Loucy (cell line): ENCODE measurements around the gene OTUD5.

ENCODE experiments used
- EZH2phosphoT487 ChIP-seq: fragments of 200-600 bp; IDR thresholded peaks from 2 replicates; pipeline ENCODE4 v1.6.1; 2018; ENCODE audit warnings: antibody characterized with exemption, mild to moderate bottlenecking, moderate library complexity, borderline replicate concordance
- TF ChIP-seq, protein P1 (sequence below): fragments of 200-600 bp; sonication (generic); conservative IDR thresholded peaks from 2 replicates; pipeline ENCODE4 v1.5.1; 2014; ENCODE audit warnings: mild to moderate bottlenecking, antibody characterized with exemption, low read length

GRCh38 chrX:48997455-48997854 is 40.0 kb upstream of the OTUD5 start:
- TF ChIP-seq, protein P1, sequence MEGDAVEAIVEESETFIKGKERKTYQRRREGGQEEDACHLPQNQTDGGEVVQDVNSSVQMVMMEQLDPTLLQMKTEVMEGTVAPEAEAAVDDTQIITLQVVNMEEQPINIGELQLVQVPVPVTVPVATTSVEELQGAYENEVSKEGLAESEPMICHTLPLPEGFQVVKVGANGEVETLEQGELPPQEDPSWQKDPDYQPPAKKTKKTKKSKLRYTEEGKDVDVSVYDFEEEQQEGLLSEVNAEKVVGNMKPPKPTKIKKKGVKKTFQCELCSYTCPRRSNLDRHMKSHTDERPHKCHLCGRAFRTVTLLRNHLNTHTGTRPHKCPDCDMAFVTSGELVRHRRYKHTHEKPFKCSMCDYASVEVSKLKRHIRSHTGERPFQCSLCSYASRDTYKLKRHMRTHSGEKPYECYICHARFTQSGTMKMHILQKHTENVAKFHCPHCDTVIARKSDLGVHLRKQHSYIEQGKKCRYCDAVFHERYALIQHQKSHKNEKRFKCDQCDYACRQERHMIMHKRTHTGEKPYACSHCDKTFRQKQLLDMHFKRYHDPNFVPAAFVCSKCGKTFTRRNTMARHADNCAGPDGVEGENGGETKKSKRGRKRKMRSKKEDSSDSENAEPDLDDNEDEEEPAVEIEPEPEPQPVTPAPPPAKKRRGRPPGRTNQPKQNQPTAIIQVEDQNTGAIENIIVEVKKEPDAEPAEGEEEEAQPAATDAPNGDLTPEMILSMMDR = no peak
- no peak for TF ChIP-seq EZH2phosphoT487
